ENCODE results near the gene SLC38A7.
"Not testable (repeated sequence)": the region's sequence is repeated elsewhere in the genome, so short reads cannot be mapped to it uniquely, and the experiment has no call there.

SLC38A7 gene

GRCh38 chr16:58655215-58655596, 29.4 kb downstream of the SLC38A7 start:
- Mint-ChIP-seq H3K27me3 (no peaks in the 10 kb centered on the region), H3K36me3 (ENCODE audit: low read depth) (no peaks in the 10 kb centered on the region), H3K4me1 (no peaks in the 10 kb centered on the region), H3K9me3 (no peaks in the 10 kb centered on the region), H3K27ac (no peak overlapping the region), H3K4me3 (no peak overlapping the region)
- no peak for DNase-seq
- ATAC-seq = no peak

GRCh38 chr16:58654560-58655214, 29.9 kb downstream of the SLC38A7 start:
- Mint-ChIP-seq H3K4me1 (no peaks in the 10 kb centered on the region), H3K36me3 (ENCODE audit: low read depth) (no peaks in the 10 kb centered on the region), H3K9me3 (no peaks in the 10 kb centered on the region), H3K4me3 (no peak overlapping the region), H3K27me3 (no peaks in the 10 kb centered on the region), H3K27ac (no peak overlapping the region)
- no peak for ATAC-seq
- DNase-seq = no peak

- H3K27me3 Mint-ChIP-seq = no peaks in the 10 kb centered on the region
- DNase-seq (no peak), ATAC-seq (no peak)
- H3K9me3 Mint-ChIP-seq = no peaks in the 10 kb centered on the region
- H3K4me1 Mint-ChIP-seq = no peaks in the 10 kb centered on the region
- no peak overlapping the region for H3K4me3 Mint-ChIP-seq
- H3K36me3 Mint-ChIP-seq (ENCODE audit: low read depth) = no peaks in the 10 kb centered on the region
- H3K27ac Mint-ChIP-seq = no peak overlapping the region
Measured at GRCh38 chr16:58652741-58653140, 31.8 kb downstream of the SLC38A7 start.

- Mint-ChIP-seq H3K9me3 (no peaks in the 10 kb centered on the region), H3K4me3 (no peak overlapping the region), H3K27me3 (no peaks in the 10 kb centered on the region), H3K36me3 (ENCODE audit: low read depth) (no peaks in the 10 kb centered on the region), H3K4me1 (no peaks in the 10 kb centered on the region), H3K27ac (no peak overlapping the region)
- ATAC-seq (no peak), DNase-seq (no peak)
Measured at GRCh38 chr16:58651965-58652348, 32.6 kb downstream of the SLC38A7 start.

- H3K27ac Mint-ChIP-seq = no peak overlapping the region
- no peak for ATAC-seq
- no peak for DNase-seq
- H3K9me3 Mint-ChIP-seq = no peaks in the 10 kb centered on the region
- no peaks in the 10 kb centered on the region for H3K4me1 Mint-ChIP-seq
- no peak overlapping the region for H3K4me3 Mint-ChIP-seq
- no peaks in the 10 kb centered on the region for H3K36me3 Mint-ChIP-seq (ENCODE audit: low read depth)
- H3K27me3 Mint-ChIP-seq = no peaks in the 10 kb centered on the region
Measured at GRCh38 chr16:58649707-58650106, 34.9 kb downstream of the SLC38A7 start.

- no peaks in the 10 kb centered on the region for H3K36me3 Mint-ChIP-seq (ENCODE audit: low read depth)
- H3K27me3 Mint-ChIP-seq = no peaks in the 10 kb centered on the region
- no peak for DNase-seq
- H3K9me3 Mint-ChIP-seq = no peaks in the 10 kb centered on the region
- no peaks in the 10 kb centered on the region for H3K4me1 Mint-ChIP-seq
- no peak overlapping the region for H3K4me3 Mint-ChIP-seq
- ATAC-seq = no peak
- H3K27ac Mint-ChIP-seq = no peak overlapping the region
Measured at GRCh38 chr16:58647107-58647506, 37.5 kb downstream of the SLC38A7 start.

- Mint-ChIP-seq H3K4me3 (no peak overlapping the region), H3K27ac (no peak overlapping the region), H3K9me3 (no peaks in the 10 kb centered on the region), H3K36me3 (ENCODE audit: low read depth) (no peaks in the 10 kb centered on the region), H3K4me1 (no peaks in the 10 kb centered on the region), H3K27me3 (no peaks in the 10 kb centered on the region)
- no peak for ATAC-seq
- no peak for DNase-seq
Measured at GRCh38 chr16:58644765-58645487, 39.6 kb downstream of the SLC38A7 start.

GRCh38 chr16:58644108-58644507, 40.5 kb downstream of the SLC38A7 start:
- H3K9me3 Mint-ChIP-seq = no peaks in the 10 kb centered on the region
- no peak for DNase-seq

GRCh38 chr16:58640949-58641348, 43.6 kb downstream of the SLC38A7 start:
- DNase-seq = no peak
- no peak overlapping the region for H3K27ac Mint-ChIP-seq
- no peaks in the 10 kb centered on the region for H3K27me3 Mint-ChIP-seq
- no peak overlapping the region for H3K4me3 Mint-ChIP-seq
- H3K9me3 Mint-ChIP-seq = no peaks in the 10 kb centered on the region
- no peak for ATAC-seq
- no peaks in the 10 kb centered on the region for H3K36me3 Mint-ChIP-seq (ENCODE audit: low read depth)
- no peaks in the 10 kb centered on the region for H3K4me1 Mint-ChIP-seq

More at GRCh38 chr16:58644108-58644507, 40.5 kb downstream of the SLC38A7 start:
- ATAC-seq = no peak
- Mint-ChIP-seq H3K4me1 (no peaks in the 10 kb centered on the region), H3K27me3 (no peaks in the 10 kb centered on the region), H3K36me3 (ENCODE audit: low read depth) (no peaks in the 10 kb centered on the region), H3K27ac (no peak overlapping the region), H3K4me3 (no peak overlapping the region)

GRCh38 chr16:58639836-58640235, 44.7 kb downstream of the SLC38A7 start:
- no peaks in the 10 kb centered on the region for H3K27me3 Mint-ChIP-seq
- H3K36me3 Mint-ChIP-seq (ENCODE audit: low read depth) = no peaks in the 10 kb centered on the region
- H3K4me1 Mint-ChIP-seq = no peaks in the 10 kb centered on the region
- H3K4me3 Mint-ChIP-seq = no peak overlapping the region
- DNase-seq (no peak), ATAC-seq (no peak)
- no peaks in the 10 kb centered on the region for H3K9me3 Mint-ChIP-seq
- no peak overlapping the region for H3K27ac Mint-ChIP-seq

GRCh38 chr16:58639230-58639629, 45.3 kb downstream of the SLC38A7 start:
- DNase-seq = no peak
- H3K27me3 Mint-ChIP-seq = no peaks in the 10 kb centered on the region
- no peaks in the 10 kb centered on the region for H3K4me1 Mint-ChIP-seq
- no peaks in the 10 kb centered on the region for H3K36me3 Mint-ChIP-seq (ENCODE audit: low read depth)
- no peak overlapping the region for H3K27ac Mint-ChIP-seq
- no peaks in the 10 kb centered on the region for H3K9me3 Mint-ChIP-seq
- no peak for ATAC-seq
- H3K4me3 Mint-ChIP-seq = no peak overlapping the region

- DNase-seq (no peak), ATAC-seq (peak; percentile 36)
- Mint-ChIP-seq H3K27me3 (no peaks in the 10 kb centered on the region), H3K36me3 (ENCODE audit: low read depth) (no peaks in the 10 kb centered on the region), H3K27ac (no peak overlapping the region), H3K4me1 (no peaks in the 10 kb centered on the region), H3K4me3 (no peak overlapping the region), H3K9me3 (no peaks in the 10 kb centered on the region)
Measured at GRCh38 chr16:58638148-58639036, 46.2 kb downstream of the SLC38A7 start.

GRCh38 chr16:58637021-58637420, 47.5 kb downstream of the SLC38A7 start:
- ATAC-seq; H3K27me3 Mint-ChIP-seq; H3K4me3 Mint-ChIP-seq; H3K27ac Mint-ChIP-seq; H3K4me1 Mint-ChIP-seq; H3K9me3 Mint-ChIP-seq; DNase-seq; H3K36me3 Mint-ChIP-seq (ENCODE audit: low read depth): not testable (repeated sequence)

GRCh38 chr16:58636466-58636865, 48.1 kb downstream of the SLC38A7 start:
- Mint-ChIP-seq H3K4me1 (peaks cover under 1% of the 10 kb centered on the region), H3K27ac (no peak overlapping the region), H3K4me3 (no peak overlapping the region), H3K9me3 (no peaks in the 10 kb centered on the region), H3K27me3 (no peaks in the 10 kb centered on the region), H3K36me3 (ENCODE audit: low read depth) (no peaks in the 10 kb centered on the region)
- DNase-seq (no peak), ATAC-seq (no peak)

- H3K27ac Mint-ChIP-seq = no peak overlapping the region
- no peaks in the 10 kb centered on the region for H3K36me3 Mint-ChIP-seq (ENCODE audit: low read depth)
- H3K4me3 Mint-ChIP-seq = no peak overlapping the region
- H3K4me1 Mint-ChIP-seq = peaks cover 6% of the 10 kb centered on the region
- H3K9me3 Mint-ChIP-seq = no peaks in the 10 kb centered on the region
- DNase-seq (no peak), ATAC-seq (no peak)
- no peaks in the 10 kb centered on the region for H3K27me3 Mint-ChIP-seq
Measured at GRCh38 chr16:58635502-58635901, 49.1 kb downstream of the SLC38A7 start.
